ENCODE results near the gene MCM9. TPM values are rescaled to one million over a fixed set of nuclear protein-coding genes. Genes with fewer than 3 reads are reported as not detected.

Gene MCM9
- total and polyA plus RNA-seq, 2 donors (not counting 1 experiment from before 2014, with no cell fraction given), result 14.0 to 54.5 TPM

DNA sequence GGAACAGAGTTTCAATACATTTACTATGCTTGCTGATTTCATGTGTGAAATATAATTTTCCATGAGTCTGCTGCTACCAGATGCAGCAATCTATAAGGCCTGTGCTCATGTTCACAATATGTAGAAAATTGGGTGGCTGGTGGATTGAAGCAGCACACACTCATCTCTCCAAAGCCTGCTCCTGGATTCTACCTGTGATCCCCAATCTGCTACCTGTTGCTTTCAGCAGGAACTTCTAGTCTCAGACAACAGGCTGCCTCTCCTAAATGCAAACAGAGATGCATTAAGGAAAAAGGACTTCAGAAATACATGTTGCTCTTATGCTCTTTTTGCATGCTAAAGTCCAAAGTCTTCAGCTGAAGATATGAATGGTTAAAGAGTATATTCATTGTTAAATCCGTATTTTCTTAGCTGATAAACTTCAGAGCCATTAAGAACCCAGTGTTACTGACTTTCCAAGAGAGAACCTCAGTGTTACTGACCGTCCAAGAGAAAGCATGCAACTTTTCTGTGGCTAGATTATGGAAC is 30.9 kb upstream of the MCM9 start:
- no peak overlapping the region for H3K4me3 ChIP-seq (ENCODE audit: control extremely low read depth in 1 of 5, extremely low read depth in 1 of 5, insufficient read depth in 1 of 5, low read depth in 2 of 5, low read length in 4 of 5)
- no peak overlapping the region for H3K27ac ChIP-seq (ENCODE audit: low read length in 2 of 2)
- H4K20me1 ChIP-seq (ENCODE audit: control insufficient read depth, insufficient read depth, low read length, poor library complexity, severe bottlenecking), result no peaks in the 10 kb centered on the region
- 80% methylated on average over 1 of the region's 2 CpGs for WGBS (ENCODE audit: insufficient coverage)
- H3K4me2 ChIP-seq (replicated peaks; ENCODE audit: low read depth, low read length, poor library complexity, severe bottlenecking), result no peak overlapping the region
- no peak for ATAC-seq (ENCODE audit: low read depth)
- H3K27me3 Mint-ChIP-seq, result no peaks in the 10 kb centered on the region
- intact Hi-C loops (cut with micrococcal nuclease), result no loop called here
- no peak for DNase-seq
- H3K36me3 ChIP-seq (replicated peaks in 1 of 2; ENCODE audit: control extremely low read depth in 1 of 2, control insufficient read depth in 1 of 2, extremely low read depth in 1 of 2, insufficient read depth in 2 of 2, low read length in 1 of 2), result no peaks in the 10 kb centered on the region
- H3K9me3 ChIP-seq (ENCODE audit: control extremely low read depth in 1 of 3, control insufficient read depth in 2 of 3, insufficient read depth in 1 of 3, low read length in 2 of 3), result no peaks in the 10 kb centered on the region
- no peaks in the 10 kb centered on the region for H3K9me3 Mint-ChIP-seq (ENCODE audit: insufficient read depth)
- H3K79me2 ChIP-seq (ENCODE audit: control insufficient read depth, insufficient read depth, low read length), result no peaks in the 10 kb centered on the region
- H2AFZ ChIP-seq (ENCODE audit: insufficient read depth, low read depth, low read length, poor library complexity, severe bottlenecking), result no peak overlapping the region
- ChIA-PET POLR2A (no interaction called here), CTCF (interaction anchor here (4.4 kb wide), 1 partner anchor 144 kb away, joined by 37 read pairs; no protein-coding TSS in a partner anchor)
- H3K27me3 ChIP-seq (replicated peaks in 1 of 4; ENCODE audit: control extremely low read depth in 1 of 4, control insufficient read depth in 3 of 4, insufficient read depth in 4 of 4, low read length in 3 of 4), result no peaks in the 10 kb centered on the region
- H3K4me1 Mint-ChIP-seq, result no peaks in the 10 kb centered on the region
- no peak for TF ChIP-seq EZH2 (IDR thresholded peaks at IDR 0.05; ENCODE audit: borderline replicate concordance, insufficient read depth, low read depth, low read length, poor library complexity, severe bottlenecking)
- TF ChIP-seq, protein P1, sequence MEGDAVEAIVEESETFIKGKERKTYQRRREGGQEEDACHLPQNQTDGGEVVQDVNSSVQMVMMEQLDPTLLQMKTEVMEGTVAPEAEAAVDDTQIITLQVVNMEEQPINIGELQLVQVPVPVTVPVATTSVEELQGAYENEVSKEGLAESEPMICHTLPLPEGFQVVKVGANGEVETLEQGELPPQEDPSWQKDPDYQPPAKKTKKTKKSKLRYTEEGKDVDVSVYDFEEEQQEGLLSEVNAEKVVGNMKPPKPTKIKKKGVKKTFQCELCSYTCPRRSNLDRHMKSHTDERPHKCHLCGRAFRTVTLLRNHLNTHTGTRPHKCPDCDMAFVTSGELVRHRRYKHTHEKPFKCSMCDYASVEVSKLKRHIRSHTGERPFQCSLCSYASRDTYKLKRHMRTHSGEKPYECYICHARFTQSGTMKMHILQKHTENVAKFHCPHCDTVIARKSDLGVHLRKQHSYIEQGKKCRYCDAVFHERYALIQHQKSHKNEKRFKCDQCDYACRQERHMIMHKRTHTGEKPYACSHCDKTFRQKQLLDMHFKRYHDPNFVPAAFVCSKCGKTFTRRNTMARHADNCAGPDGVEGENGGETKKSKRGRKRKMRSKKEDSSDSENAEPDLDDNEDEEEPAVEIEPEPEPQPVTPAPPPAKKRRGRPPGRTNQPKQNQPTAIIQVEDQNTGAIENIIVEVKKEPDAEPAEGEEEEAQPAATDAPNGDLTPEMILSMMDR (IDR thresholded peaks at IDR 0.05), result no peak
- H3K4me1 ChIP-seq (ENCODE audit: control insufficient read depth in 2 of 2, insufficient read depth in 2 of 2, low read length in 2 of 2), result no peaks in the 10 kb centered on the region
- H3K9ac ChIP-seq (ENCODE audit: low read length), result no peak overlapping the region
- no peak overlapping the region for H3K27ac Mint-ChIP-seq
- H3K4me3 Mint-ChIP-seq, result no peak overlapping the region

DNA sequence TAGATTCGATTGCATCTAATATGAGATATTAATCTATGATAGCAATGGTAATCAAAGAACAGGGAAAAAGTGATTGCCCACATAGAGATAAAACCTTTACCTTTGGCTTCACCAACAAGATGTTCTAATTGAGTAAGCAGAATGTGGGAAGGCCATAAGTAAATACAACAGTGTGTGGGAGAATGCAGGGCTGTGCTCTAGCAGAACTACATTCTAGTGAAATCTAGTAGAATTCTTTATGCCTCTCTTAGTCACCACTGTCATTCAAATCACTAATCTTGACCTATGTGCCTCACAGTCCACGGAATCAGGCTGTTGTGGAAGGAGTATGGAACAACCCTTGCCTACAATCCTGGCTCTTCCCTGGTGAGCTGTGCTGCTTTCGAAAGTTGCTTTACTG is 30.4 kb upstream of the MCM9 start:
- no peaks in the 10 kb centered on the region for H3K9me3 Mint-ChIP-seq (ENCODE audit: insufficient read depth)
- no peaks in the 10 kb centered on the region for H3K4me1 ChIP-seq (ENCODE audit: control insufficient read depth in 2 of 2, insufficient read depth in 2 of 2, low read length in 2 of 2)
- POLR2A ChIA-PET, result no interaction called here
- CTCF ChIA-PET, result interaction anchor here (4.4 kb wide), 1 partner anchor 144 kb away, joined by 37 read pairs; no protein-coding TSS in a partner anchor
- no peaks in the 10 kb centered on the region for H4K20me1 ChIP-seq (ENCODE audit: control insufficient read depth, insufficient read depth, low read length, poor library complexity, severe bottlenecking)
- TF ChIP-seq, protein P1 (IDR thresholded peaks at IDR 0.05), result no peak
- no peak for TF ChIP-seq EZH2 (IDR thresholded peaks at IDR 0.05; ENCODE audit: borderline replicate concordance, insufficient read depth, low read depth, low read length, poor library complexity, severe bottlenecking)
- no peak overlapping the region for H3K27ac ChIP-seq (ENCODE audit: low read length in 2 of 2)
- H3K27me3 Mint-ChIP-seq, result no peaks in the 10 kb centered on the region
- H3K4me3 Mint-ChIP-seq, result no peak overlapping the region
- ATAC-seq (ENCODE audit: low read depth) (no peak), DNase-seq (no peak)
- intact Hi-C loops (cut with micrococcal nuclease), result no loop called here
- H2AFZ ChIP-seq (ENCODE audit: insufficient read depth, low read depth, low read length, poor library complexity, severe bottlenecking), result no peak overlapping the region
- H3K4me3 ChIP-seq (ENCODE audit: control extremely low read depth in 1 of 5, extremely low read depth in 1 of 5, insufficient read depth in 1 of 5, low read depth in 2 of 5, low read length in 4 of 5), result no peak overlapping the region
- no peak overlapping the region for H3K27ac Mint-ChIP-seq
- H3K9ac ChIP-seq (ENCODE audit: low read length), result no peak overlapping the region
- H3K36me3 ChIP-seq (replicated peaks in 1 of 2; ENCODE audit: control extremely low read depth in 1 of 2, control insufficient read depth in 1 of 2, extremely low read depth in 1 of 2, insufficient read depth in 2 of 2, low read length in 1 of 2), result no peaks in the 10 kb centered on the region
- WGBS (ENCODE audit: insufficient coverage), result no CpG with 5 or more reads among the region's 3 CpGs
- H3K9me3 ChIP-seq (ENCODE audit: control extremely low read depth in 1 of 3, control insufficient read depth in 2 of 3, insufficient read depth in 1 of 3, low read length in 2 of 3), result no peaks in the 10 kb centered on the region
- no peaks in the 10 kb centered on the region for H3K27me3 ChIP-seq (replicated peaks in 1 of 4; ENCODE audit: control extremely low read depth in 1 of 4, control insufficient read depth in 3 of 4, insufficient read depth in 4 of 4, low read length in 3 of 4)
- no peaks in the 10 kb centered on the region for H3K4me1 Mint-ChIP-seq
- no peak overlapping the region for H3K4me2 ChIP-seq (replicated peaks; ENCODE audit: low read depth, low read length, poor library complexity, severe bottlenecking)
- H3K79me2 ChIP-seq (ENCODE audit: control insufficient read depth, insufficient read depth, low read length), result no peaks in the 10 kb centered on the region
